ENCODE results near the gene ANKRD22.

Gene ANKRD22

GRCh38 chr10:88794731-88795130 is 56.9 kb downstream of the ANKRD22 start:
- DNase-seq: no peak

- DNase-seq: no peak
Observed at GRCh38 chr10:88793712-88794299, 57.8 kb downstream of the ANKRD22 start.

- no peak for DNase-seq
Observed at GRCh38 chr10:88792661-88793060, 59.0 kb downstream of the ANKRD22 start.

DNA sequence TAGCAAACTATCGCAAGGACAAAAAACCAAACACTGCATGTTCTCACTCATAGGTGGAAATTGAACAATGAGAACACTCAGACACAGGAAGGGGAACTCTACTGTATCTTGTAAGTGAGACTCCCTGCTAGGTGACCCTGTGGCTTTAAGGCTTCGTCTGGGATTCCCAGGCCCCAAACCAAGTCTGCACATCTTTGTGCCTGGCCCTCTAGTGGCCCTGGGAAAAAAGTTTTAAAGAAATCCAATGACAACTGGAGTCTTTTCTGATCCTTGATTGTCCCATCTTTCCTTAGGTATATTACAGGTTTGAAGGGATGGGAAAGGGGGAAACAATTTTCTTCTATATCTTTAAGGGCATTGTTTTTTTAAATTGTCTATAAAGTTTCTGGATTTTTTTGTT is 59.7 kb downstream of the ANKRD22 start:
- no peak for DNase-seq

- DNase-seq: no peak
Observed at GRCh38 chr10:88788924-88789323, 62.7 kb downstream of the ANKRD22 start.

- no peak for DNase-seq
Observed at GRCh38 chr10:88787463-88787862, 64.2 kb downstream of the ANKRD22 start.

DNA sequence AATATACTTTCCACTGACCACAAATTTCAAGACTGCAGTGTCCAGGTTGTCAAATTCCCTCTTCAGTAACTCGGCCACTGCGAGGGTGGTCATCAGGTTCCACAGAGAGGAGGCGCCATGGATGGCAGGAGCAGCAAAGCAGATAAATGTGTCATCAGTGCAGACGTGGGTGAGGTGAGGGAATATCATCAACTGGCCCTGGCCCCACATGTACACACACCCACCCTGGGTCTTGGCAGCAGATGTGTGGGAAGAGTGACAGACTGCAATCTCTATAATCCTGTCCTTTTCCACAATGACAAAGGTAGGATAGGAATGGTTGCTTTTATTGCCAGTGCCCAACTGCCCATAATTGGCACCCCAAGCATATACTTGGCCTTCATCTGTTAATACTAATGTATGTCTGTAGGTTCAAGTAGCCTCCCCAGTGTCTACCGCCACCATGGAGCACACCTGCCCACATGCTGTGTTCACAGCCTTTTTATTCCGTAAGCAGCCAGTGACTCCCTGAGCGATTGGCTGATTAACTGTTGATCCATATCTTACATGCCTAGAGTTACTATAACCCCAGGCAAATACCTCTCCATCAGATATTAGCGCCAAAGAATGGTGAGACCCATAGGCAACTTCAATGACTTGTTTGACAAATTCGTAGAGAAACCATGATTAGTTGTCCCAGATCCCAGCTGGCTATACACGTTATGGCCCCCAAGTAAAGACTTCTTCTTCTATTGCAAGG is 65.4 kb downstream of the ANKRD22 start:
- no peak for DNase-seq

- no peak for DNase-seq
Observed at GRCh38 chr10:88783724-88784123, 67.9 kb downstream of the ANKRD22 start.

DNA sequence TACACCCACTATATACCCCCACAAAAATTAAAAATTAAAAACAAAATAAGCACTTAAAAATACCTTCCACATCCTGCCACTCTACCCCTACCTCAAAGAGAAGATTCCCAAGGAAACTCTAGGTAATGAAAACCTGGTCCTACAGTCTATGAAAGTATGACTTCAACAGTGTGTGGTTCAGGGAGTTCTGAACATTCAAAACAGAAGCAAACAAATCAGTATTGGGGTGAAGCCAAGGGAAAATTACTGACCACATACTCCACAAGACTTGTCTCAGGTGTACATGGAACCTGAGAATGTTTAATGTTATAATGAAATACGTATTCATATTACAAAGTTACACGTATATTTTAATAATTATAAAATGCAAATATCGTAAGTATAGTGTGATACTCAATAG is 69.4 kb downstream of the ANKRD22 start:
- no peak for DNase-seq

DNA sequence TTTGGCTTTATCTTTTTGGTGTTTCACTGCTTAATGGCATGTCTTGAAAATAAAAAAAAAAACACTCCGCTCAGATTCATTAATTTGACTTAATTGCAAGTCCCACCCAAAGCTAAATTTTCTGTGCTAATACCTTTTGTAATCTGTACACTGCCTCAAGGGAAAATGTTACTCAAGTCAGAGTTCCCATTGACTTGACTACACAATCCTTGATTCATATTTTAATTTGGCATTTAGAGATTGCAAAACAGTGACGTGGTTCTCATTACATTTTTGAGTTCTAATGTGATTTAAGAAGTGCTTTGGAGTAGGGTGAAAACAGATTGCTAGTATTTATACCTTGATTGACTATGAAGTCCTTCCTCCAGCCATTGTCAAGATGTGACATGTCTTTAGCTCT is 70.4 kb downstream of the ANKRD22 start:
- DNase-seq: no peak
